Measurements from ENCODE around the gene PACSIN2.

DNA sequence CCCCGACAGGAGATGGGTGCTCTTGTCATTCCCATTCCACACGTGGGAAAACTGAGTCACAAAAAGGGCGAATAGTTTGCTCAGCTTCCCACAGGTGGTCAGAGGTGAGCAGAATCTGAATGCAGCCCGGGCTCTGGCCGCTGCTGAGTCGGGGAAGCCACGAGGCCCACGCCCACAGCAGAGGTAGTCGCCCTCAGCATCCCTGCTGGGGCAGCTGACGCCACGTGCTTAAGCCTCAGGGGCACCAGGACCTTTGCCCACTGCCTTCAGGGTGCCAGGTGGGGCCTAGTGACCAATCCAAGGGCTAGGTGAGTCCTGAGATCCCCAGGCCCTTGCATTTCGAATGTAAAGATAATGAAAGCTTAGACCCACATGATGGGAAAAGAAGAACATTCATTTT is 133.7 kb downstream of the PACSIN2 start:
- TF ChIP-seq, protein P1, sequence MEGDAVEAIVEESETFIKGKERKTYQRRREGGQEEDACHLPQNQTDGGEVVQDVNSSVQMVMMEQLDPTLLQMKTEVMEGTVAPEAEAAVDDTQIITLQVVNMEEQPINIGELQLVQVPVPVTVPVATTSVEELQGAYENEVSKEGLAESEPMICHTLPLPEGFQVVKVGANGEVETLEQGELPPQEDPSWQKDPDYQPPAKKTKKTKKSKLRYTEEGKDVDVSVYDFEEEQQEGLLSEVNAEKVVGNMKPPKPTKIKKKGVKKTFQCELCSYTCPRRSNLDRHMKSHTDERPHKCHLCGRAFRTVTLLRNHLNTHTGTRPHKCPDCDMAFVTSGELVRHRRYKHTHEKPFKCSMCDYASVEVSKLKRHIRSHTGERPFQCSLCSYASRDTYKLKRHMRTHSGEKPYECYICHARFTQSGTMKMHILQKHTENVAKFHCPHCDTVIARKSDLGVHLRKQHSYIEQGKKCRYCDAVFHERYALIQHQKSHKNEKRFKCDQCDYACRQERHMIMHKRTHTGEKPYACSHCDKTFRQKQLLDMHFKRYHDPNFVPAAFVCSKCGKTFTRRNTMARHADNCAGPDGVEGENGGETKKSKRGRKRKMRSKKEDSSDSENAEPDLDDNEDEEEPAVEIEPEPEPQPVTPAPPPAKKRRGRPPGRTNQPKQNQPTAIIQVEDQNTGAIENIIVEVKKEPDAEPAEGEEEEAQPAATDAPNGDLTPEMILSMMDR (IDR thresholded peaks at IDR 0.05), result no peak
- no peak for TF ChIP-seq POLR2A (IDR thresholded peaks at IDR 0.05)
